Common myeloid progenitor, CD34-positive (primary cell): ENCODE measurements around the gene DEDD2.

Source experiments
- CTCF ChIA-PET: fragments of 350-600 bp; sonication (Branson Sonifier 250); formaldehyde crosslinking; loops from one replicate; lab custom pipeline; 2021; ENCODE audit warnings: antibody characterized with exemption; lab: Charles Lee
- POLR2A ChIA-PET: fragments of 350-600 bp; sonication (Branson Sonifier 250); formaldehyde crosslinking; loops from one replicate; lab custom pipeline; 2021; ENCODE audit warnings: antibody characterized with exemption; lab: Charles Lee
- DNase-seq, 3 donors: peaks; one replicate each; pipeline versions ENCODE4 v3.0.0 to v3.0.0-alpha.2; 2013
- H3K27ac ChIP-seq, 2 experiments: 1 replicate in 1 of 2; 2 replicates in 1 of 2; pipeline ENCODE4 v1.7.0; 2013; ENCODE audit warnings: inconsistent platforms in 2 of 2, low read length in 2 of 2, mild to moderate bottlenecking in 2 of 2, low read depth in 1 of 2, moderate library complexity in 1 of 2; ENCODE audit not compliant: severe bottlenecking in 2 of 2, insufficient read depth in 1 of 2, poor library complexity in 1 of 2
- H3K27me3 ChIP-seq, 5 experiments: replicated peaks in 2 of 5; 1 replicate in 3 of 5; 2 replicates in 2 of 5; pipeline versions ENCODE4 v1.6.1 to v1.7.0; 2013; ENCODE audit warnings: low read length in 4 of 5, mild to moderate bottlenecking in 2 of 5, moderate library complexity in 2 of 5, inconsistent platforms in 1 of 5; ENCODE audit not compliant: insufficient read depth in 5 of 5, control insufficient read depth in 4 of 5
- H3K36me3 ChIP-seq, 4 experiments: 1 replicate in 2 of 4; 2 replicates in 2 of 4; pipeline versions ENCODE4 v1.6.1 to v1.7.0; 2013; ENCODE audit warnings: low read length in 3 of 4, control low read depth in 1 of 4, mild to moderate bottlenecking in 1 of 4; ENCODE audit not compliant: control insufficient read depth in 4 of 4, insufficient read depth in 4 of 4
- H3K4me1 ChIP-seq, 4 experiments: 1 replicate in 3 of 4; 2 replicates in 1 of 4; pipeline versions ENCODE4 v1.6.1 to v1.7.1; 2013; ENCODE audit warnings: low read length in 3 of 4, mild to moderate bottlenecking in 3 of 4, control low read depth in 1 of 4, inconsistent platforms in 1 of 4, moderate library complexity in 1 of 4; ENCODE audit not compliant: control insufficient read depth in 4 of 4, insufficient read depth in 4 of 4; ENCODE audit errors: control extremely low read depth in 1 of 4
- H3K4me3 ChIP-seq, 7 experiments: 1 replicate in 4 of 7; 2 replicates in 3 of 7; pipeline versions ENCODE4 v1.5.1 to v1.7.0; 2013; ENCODE audit warnings: mild to moderate bottlenecking in 7 of 7, low read length in 6 of 7, moderate library complexity in 6 of 7, inconsistent platforms in 2 of 7, low read depth in 2 of 7, control low read depth in 1 of 7; ENCODE audit not compliant: insufficient read depth in 4 of 7, control insufficient read depth in 1 of 7; ENCODE audit errors: extremely low read depth in 1 of 7
- H3K9me3 ChIP-seq, 5 experiments: 1 replicate in 4 of 5; 2 replicates in 1 of 5; pipeline versions ENCODE4 v1.6.1 to v1.7.1; 2013; ENCODE audit warnings: low read length in 4 of 5, mild to moderate bottlenecking in 2 of 5, inconsistent platforms in 1 of 5, low read depth in 1 of 5, moderate library complexity in 1 of 5; ENCODE audit not compliant: control insufficient read depth in 4 of 5, insufficient read depth in 2 of 5; ENCODE audit errors: control extremely low read depth in 1 of 5
- WGBS: methylation state at CpG from one replicate; pipeline ENCODE4 v1.1.5; 2013; ENCODE audit not compliant: insufficient coverage; 5-methylcytosine and 5-hydroxymethylcytosine counted together

DEDD2 gene

GRCh38 chr19:42153672-42154433 is 63.6 kb downstream of the DEDD2 start:
- Histone ChIP-seq H3K27me3 (peaks cover 0 to 20% (median 0%) of the 10 kb centered on the region in 5 experiments), H3K36me3 (no peaks in the 10 kb centered on the region), H3K4me1 (peaks cover 0 to 9% (median 6%) of the 10 kb centered on the region in 4 experiments), H3K4me3 (no peak overlapping the region), H3K27ac (no peak overlapping the region), H3K9me3 (no peaks in the 10 kb centered on the region)
- WGBS, result 85% methylated on average over 10 of the region's 20 CpGs
- DNase-seq, result no peak
- ChIA-PET CTCF (no interaction called here), POLR2A (no interaction called here)

GRCh38 chr19:42152910-42153671 is 64.4 kb downstream of the DEDD2 start:
- H3K4me3 ChIP-seq, result no peak overlapping the region
- no peaks in the 10 kb centered on the region for H3K9me3 ChIP-seq
- no peaks in the 10 kb centered on the region for H3K36me3 ChIP-seq
- CTCF ChIA-PET, result no interaction called here
- H3K27me3 ChIP-seq, result peaks cover 0 to 17% (median 0%) of the 10 kb centered on the region in 5 experiments
- POLR2A ChIA-PET, result no interaction called here
- WGBS, result 96% methylated on average over 19 of the region's 25 CpGs
- DNase-seq, result no peak
- peaks cover 0 to 9% (median 6%) of the 10 kb centered on the region in 4 experiments for H3K4me1 ChIP-seq
- H3K27ac ChIP-seq, result no peak overlapping the region

GRCh38 chr19:42151782-42152684 is 65.4 kb downstream of the DEDD2 start:
- no peaks in the 10 kb centered on the region for H3K36me3 ChIP-seq
- peaks cover 0 to 9% (median 6%) of the 10 kb centered on the region in 4 experiments for H3K4me1 ChIP-seq
- no peak overlapping the region for H3K4me3 ChIP-seq
- H3K9me3 ChIP-seq, result no peaks in the 10 kb centered on the region
- no peak for DNase-seq
- ChIA-PET POLR2A (no interaction called here), CTCF (no interaction called here)
- H3K27me3 ChIP-seq, result peaks cover 0 to 14% (median 0%) of the 10 kb centered on the region in 5 experiments
- no peak overlapping the region for H3K27ac ChIP-seq
- 95% methylated on average over 11 of the region's 20 CpGs for WGBS

- CTCF ChIA-PET, result interaction anchor here (1.5 kb wide), 1 partner anchor 10 kb away, joined by 3 read pairs; no protein-coding TSS in a partner anchor
- H3K36me3 ChIP-seq, result no peaks in the 10 kb centered on the region
- H3K9me3 ChIP-seq, result no peaks in the 10 kb centered on the region
- WGBS, result 20% methylated on average over 1 of the region's 9 CpGs
- peaks cover 0 to 9% (median 6%) of the 10 kb centered on the region in 4 experiments for H3K4me1 ChIP-seq
- no peak overlapping the region for H3K27ac ChIP-seq
- DNase-seq, result no peak
- POLR2A ChIA-PET, result no interaction called here
- H3K27me3 ChIP-seq, result peaks cover 0 to 14% (median 0%) of the 10 kb centered on the region in 5 experiments
- no peak overlapping the region for H3K4me3 ChIP-seq
These were observed 66.5 kb downstream of the DEDD2 start for GRCh38 chr19:42150911-42151361.

- H3K4me1 ChIP-seq, result peaks cover 0 to 9% (median 6%) of the 10 kb centered on the region in 4 experiments
These were observed 67.1 kb downstream of the DEDD2 start for GRCh38 chr19:42150364-42150763.

GRCh38 chr19:42149447-42150202 is 67.9 kb downstream of the DEDD2 start:
- CTCF ChIA-PET, result no interaction called here
- peaks cover 0 to 12% (median 0%) of the 10 kb centered on the region in 5 experiments for H3K27me3 ChIP-seq

More at GRCh38 chr19:42150364-42150763, 67.1 kb downstream of the DEDD2 start:
- Histone ChIP-seq H3K4me3 (no peak overlapping the region), H3K27me3 (peaks cover 0 to 11% (median 0%) of the 10 kb centered on the region in 5 experiments), H3K27ac (no peak overlapping the region), H3K9me3 (no peaks in the 10 kb centered on the region), H3K36me3 (no peaks in the 10 kb centered on the region)
- ChIA-PET CTCF (interaction anchor here (1.5 kb wide), 1 partner anchor 10 kb away, joined by 3 read pairs; no protein-coding TSS in a partner anchor), POLR2A (no interaction called here)
- WGBS, result no CpG with 5 or more reads among the region's 17 CpGs
- DNase-seq, result no peak

More at GRCh38 chr19:42149447-42150202, 67.9 kb downstream of the DEDD2 start:
- H3K4me3 ChIP-seq, result no peak overlapping the region
- no peak for DNase-seq
- POLR2A ChIA-PET, result no interaction called here
- no peaks in the 10 kb centered on the region for H3K36me3 ChIP-seq
- peaks cover 0 to 3% (median under 1%) of the 10 kb centered on the region in 4 experiments for H3K4me1 ChIP-seq
- no peaks in the 10 kb centered on the region for H3K9me3 ChIP-seq
- H3K27ac ChIP-seq, result no peak overlapping the region
- WGBS, result 90% methylated on average over 4 of the region's 5 CpGs
